Activated CD4-positive, CD25-positive, alpha-beta regulatory T cell (primary cell): ENCODE results near the gene INO80B.
"Not testable (repeated sequence)": the region's sequence is repeated elsewhere in the genome, so short reads cannot be mapped to it uniquely, and the experiment has no call there.

ENCODE experiments used
- DNase-seq, 4 experiments: peaks; one replicate each; lab custom pipeline; 2025; lab: John Stamatoyannopoulos, UW

Gene INO80B

DNA sequence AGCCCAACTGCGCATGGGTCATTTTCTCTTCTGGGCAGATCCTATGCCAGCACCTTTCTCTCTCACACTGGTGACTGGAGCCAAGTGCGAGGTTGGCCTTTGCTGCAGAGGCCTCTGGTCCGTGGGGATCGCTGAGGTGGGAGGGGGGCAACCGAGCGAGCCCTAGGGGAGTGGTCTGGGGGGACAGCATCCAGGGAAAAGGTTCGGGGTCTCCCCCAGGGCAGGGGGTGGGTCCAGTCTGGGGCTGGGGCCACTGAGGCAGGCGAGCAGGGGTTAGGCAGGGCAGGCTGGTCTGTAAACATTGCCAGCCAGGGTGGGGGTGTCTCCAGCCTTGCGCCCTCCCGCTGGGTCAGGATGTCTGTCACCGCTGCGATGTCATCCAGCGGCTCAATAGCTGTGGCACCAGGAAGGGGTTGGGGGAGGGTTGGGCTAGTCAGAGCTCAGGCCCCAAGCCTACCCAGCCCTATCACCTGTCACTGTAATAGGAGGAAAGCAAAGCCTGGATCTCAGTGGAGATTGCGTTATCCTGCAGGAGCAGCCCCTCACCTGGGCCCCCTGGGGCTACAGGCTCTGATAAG lies 28.6 kb upstream of the INO80B start:
- no peak for DNase-seq

DNA sequence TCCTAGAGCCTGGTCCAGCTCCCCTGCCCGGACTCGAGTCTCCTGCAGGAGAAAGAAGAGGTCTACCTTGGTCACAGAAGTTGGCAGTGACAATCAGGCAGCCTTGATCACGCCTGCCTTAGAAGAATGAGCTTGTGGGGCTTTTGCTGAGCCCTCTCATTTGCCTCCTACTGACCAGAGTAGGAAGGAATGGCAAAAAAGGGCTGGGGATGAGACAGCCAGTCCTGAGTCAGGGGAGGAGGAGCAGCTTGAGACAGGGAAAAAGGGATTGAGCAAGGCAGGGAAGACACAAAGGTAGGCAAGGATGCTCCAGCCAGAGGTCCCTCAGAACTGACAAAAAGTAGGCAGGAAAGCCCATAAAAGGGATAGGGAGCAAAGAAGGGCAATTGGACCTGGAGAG lies 27.3 kb upstream of the INO80B start:
- DNase-seq: no peak

DNA sequence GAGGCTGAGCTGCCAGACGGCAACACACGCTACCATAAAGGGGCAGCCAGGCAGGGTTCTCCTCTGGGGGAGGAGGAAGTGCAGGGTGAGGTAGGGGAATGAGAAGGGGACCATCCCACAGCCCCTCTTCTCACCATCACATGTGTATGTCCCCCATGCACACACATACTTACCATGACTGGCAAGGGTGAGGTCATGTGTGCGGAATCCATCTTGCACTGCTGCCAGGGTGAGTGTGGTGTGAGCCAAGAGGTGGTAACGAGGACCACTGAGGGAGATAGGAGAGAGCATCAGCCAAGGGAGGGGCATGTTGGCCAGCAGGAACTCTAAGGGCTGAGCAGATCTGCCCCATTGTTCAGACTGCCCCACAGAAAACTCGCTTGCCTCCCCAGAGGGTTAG lies 26.2 kb upstream of the INO80B start:
- DNase-seq: no peak

DNA sequence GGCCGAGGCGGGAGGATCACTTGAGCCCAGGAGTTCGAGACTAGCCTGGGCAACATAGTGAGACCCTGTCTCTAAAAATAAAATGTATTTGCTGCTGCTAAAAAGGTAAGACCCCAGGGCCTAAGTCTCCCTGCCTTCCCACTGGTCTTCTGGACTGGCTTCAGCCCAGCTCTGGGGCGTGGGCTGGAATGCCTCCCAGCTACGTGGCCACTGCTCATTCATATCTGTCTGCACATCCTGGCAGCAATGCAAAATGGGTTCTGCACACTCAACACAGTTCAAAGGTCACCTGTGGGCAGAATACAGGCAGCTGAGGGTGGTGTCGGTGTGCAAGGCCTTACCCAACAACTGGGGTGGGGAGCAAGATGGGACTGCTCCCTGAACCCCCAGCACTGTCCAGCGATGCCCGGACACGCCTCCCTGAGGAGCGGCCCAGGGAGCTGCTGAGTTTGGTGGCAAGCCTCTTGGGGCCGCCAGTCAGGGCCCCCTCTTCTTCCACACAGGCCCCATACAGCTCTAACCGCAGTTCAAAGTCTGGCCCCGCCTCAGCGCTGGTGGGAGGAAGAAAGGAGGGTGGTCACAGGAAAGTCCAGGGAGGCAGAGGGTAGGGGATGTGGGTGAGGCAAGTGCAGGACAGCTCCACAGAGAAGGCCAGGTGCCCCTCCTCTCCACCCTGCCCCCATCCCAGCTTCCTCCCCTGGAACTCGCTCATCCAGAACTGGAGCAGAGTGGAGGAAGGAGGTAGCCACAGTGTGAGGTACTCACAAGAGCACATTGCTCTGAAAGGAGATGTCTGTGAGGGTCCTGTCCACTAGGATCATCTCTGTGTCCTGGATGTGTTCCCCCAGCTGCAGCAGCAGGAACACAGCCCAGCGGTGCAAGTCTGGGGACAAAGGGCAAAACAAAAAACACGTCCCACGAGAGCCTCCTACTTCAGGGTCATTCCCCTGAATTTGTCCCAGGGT lies 25.1 kb upstream of the INO80B start:
- no peak for DNase-seq

DNA sequence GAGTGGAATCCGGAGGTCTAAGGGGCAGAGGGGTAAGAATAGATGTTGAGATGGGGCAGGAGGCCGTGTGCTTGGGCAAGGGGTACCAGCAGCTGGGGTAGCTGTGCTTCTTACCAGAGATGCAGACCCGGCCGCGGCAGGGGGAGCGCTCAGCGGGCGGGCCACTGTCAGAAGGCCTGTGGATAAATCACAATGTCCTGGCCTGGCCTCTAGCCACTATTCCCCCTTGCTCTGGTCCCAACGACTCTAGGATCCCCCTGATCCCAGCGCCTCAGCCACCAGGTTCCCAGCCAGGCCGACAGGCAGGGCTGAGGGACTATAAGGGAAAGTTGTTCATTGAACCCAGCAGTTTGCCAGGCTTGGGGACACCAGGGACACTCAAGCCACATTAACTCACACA lies 24.4 kb upstream of the INO80B start:
- no peak for DNase-seq

DNA sequence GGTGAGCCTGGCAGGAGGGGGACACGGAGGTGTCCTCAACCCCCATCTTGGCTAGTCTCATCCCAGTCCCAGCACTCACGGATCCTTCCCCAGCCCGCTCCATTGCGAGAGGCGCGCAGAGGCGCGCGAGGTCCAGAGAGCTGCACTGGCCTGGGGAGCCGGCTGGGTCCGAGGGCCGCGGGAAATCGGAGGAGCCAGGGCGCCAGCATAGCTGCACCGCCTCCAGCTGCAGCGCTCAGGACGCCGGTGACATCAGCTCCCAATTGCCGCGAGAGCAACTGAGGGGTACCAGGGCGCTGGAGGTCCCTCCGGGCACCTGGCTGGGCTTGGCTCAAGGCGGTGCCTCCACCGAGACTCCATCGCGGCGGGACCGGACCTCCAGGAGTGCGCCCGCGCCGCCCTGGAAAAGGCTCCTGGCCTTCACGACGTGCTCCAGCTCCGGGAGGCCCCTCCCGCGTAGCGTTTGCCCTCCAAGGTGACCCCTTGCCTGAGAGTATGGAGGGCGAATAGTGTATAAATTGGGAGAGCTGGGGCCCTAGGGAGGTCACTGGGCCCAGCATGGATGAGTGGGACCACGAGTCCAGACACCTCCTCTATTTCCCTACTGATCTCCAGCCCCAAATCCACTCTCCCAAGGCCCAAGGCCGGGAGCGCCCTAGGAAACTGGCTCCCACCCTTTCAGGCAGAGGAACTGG lies 18.6 kb upstream of the INO80B start:
- no peak for DNase-seq

DNA sequence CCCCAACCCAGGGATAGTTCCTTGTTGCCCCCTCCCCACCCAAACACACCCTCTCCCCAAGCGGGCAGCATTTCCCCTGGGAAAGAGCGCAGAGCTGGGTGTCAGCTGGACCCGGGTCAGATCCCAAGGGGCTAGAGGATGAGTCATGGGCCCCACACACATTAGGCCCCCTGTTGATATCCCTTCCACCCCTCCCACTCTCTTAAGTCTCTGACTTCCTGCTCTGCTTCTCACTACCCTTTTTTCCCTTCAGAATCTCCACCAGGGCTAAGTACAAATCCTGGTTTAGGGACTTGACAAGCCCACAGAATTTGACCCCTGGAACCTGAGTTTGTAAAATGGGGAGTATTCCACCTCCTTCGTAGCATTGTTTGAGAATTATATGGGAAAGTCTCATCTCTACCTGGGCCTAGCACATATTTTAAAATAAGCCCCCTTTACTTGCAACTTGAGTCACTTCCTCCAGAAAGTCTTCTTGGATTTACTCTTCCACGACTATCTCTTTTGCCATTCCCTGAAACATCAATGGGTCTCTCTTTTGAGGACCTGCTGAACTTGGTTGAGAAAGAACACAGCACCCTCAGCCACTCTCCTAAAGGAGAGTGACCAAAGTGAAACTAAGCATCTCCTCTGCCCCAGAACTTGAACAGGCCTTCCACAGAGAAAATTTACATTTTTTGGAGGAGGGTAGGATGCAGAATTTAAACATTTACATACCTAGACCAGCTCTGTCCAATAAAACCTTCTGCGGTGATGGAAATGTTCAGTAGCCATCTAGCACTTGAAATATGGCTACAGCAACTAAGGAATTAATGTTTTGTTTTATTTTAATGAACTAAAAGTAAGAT lies 17.8 kb upstream of the INO80B start:
- no peak for DNase-seq

DNA sequence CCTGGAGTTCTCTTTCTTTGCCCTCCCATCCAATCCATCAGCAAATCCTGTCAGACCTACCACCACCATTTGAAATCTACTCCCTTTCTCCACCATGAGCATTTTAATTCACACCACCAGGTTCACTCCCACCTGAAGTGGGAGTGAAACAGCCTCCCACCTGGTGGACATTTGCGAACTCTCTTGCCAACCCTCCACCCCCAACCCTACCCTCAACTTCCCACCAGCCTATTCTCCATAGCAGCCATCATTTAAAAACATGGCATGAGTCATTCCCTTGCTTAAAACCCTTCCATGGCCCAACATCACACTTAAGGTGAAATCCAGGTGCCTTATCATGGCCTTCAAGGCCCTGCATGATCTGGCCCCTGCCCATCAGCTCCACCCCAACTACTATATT lies 16.6 kb upstream of the INO80B start:
- DNase-seq: no peak

DNA sequence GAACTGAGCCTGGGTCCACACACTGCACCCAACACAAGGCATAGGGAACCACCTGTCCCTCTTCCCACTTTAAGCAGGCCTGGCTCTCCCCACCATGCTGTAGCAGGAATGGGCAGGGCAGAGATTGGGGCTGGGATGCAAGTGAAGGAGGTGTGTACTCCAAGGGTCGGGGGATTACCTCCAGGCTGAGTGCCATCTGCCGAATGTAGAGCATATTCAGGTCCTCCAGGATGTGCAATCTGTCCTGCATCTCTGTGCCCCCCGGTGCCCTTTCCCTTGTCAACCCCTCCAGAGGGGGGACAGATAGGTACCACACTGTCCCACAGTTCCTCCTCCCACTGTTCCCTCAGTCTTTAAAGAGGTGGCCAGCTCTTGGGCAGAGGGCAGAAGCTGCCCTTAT lies 15.5 kb upstream of the INO80B start:
- no peak for DNase-seq

DNA sequence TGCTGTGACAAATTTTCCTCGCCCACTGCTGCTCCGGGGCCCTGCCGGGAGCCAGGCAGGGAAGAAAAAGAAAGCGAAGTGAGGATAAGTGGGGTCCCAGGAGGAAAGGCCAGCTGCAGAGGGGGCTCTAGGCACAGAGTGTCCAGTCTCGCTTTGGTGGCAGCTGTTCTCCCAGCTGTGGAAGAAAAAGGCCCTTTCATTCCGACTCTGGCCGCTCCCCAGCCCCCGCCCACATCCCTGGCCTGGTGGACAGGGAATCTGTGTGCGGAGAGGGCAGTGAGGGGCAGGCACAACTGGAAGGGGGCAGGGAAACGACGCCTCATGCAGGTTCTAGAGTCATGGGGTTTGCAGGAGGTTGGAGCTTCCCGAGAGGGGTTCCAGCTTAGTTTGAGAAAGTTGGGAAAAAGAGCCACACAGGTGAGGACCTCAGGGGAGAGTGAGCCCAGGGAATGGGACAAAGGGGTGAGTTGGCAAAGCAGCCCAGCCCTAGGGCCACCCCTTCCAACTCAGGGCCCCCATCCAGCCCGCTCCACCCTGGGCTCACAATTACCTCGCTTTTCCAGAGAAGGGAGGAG lies 15.0 kb upstream of the INO80B start:
- no peak for DNase-seq

DNA sequence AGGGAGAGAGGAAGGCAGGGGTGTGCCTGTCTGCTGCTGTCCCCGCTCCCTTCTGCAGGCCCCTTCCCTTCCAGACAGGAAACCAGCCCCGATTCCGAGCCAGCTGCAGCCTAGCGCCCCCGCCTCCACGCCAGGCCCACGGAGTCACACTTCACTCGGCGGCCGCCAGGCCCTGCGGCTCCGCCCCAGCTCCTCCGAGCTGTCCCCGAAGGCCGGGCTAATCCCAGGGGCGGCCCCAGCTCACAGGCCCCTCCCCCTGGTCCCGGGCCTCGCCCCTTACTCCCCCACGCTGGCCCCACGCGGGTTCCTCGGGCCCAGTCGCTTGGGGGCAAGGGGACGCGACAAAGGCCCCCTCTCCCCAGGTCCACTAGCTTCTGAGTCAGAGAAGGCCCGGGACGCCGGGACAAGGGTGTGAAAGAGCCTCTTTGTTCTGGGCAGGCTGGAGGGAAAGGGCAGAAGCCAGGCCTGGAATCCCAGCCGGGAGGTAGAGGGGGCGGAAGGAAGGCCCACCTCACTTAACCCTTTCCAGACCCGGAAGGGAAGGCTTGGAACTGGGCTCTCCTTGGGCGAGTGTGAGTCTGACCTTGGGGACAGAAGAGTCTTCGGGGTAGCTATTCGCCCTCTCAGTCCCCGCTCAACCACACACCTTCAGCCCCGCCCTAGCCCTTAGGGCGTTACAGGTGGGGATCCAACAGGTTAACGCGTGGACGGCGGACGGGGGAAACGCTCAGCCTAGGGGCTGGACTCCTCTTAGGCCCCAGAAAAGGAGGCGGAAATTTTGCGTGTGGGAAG lies 14.3 kb upstream of the INO80B start:
- no peak for DNase-seq

DNA sequence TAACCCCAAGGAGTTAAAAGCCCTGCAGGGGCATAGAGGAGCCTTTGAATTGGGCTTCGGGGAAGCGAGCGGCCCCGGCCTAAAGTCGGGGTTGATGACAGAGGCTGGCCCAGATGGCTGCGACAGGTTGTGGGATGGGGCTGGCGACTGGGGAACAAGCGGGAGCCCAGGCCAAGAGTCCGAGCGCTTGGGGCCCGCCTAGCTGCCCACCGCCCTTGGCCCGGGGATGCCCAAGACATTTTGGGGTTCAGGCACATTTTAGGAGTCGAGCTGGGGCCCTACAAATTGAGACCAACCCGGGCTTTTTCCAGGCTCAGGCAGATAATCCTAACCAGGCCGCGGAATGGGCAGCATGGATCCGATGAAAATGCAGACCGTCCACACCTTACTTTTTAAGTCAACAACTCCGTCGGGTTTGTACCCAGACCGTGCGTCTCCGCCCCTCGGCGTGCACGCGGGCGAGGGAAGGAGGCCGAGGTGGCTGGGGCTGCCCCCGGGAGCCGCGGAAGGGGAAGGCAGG lies 13.7 kb upstream of the INO80B start:
- DNase-seq: no peak

DNA sequence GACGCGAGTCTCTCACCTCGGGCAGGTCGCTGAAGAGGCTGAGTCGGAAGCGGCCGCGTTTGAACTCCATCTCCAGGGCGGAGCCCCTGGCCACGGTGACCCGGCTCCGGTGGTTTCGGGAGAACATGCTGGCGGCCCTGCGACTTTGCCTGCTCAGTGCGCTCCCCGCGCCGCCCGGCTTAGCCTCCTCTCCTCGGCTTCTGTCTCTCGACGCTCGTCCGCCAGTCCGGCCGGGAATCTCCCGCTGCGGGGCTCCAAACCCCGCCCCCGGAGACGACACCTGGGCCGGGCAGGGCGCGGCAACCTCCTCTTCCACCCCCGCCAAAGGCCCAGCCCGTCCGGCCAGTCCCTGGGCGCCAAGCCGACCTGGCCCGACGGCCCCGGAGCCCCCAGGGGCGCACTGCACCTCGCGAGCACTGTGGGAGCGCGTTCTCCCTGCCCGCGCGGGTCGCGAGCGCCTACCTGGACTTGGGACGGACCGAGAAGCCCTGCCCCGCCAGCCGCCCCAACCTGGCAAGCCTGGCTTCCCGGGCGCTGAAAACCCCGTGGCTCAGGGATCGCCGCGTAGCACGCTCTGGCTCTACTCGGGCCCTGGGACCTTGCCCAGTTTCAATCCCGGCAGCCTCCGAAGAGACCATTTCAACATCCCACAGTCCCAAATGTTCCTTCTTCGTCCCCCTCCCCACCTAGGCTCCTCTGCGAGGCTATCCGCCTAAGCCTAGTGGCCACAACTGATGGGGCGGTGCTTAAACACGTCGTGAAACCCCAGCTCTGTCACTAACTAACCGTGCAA lies 13.0 kb upstream of the INO80B start, which contains the start of gene RTKN:
Gene RTKN, minus strand, starts transcription at position 248 of the 793 bp plus-strand sequence. Its CDS starts 121 bp downstream, at position 127.
- DNase-seq: no peak

DNA sequence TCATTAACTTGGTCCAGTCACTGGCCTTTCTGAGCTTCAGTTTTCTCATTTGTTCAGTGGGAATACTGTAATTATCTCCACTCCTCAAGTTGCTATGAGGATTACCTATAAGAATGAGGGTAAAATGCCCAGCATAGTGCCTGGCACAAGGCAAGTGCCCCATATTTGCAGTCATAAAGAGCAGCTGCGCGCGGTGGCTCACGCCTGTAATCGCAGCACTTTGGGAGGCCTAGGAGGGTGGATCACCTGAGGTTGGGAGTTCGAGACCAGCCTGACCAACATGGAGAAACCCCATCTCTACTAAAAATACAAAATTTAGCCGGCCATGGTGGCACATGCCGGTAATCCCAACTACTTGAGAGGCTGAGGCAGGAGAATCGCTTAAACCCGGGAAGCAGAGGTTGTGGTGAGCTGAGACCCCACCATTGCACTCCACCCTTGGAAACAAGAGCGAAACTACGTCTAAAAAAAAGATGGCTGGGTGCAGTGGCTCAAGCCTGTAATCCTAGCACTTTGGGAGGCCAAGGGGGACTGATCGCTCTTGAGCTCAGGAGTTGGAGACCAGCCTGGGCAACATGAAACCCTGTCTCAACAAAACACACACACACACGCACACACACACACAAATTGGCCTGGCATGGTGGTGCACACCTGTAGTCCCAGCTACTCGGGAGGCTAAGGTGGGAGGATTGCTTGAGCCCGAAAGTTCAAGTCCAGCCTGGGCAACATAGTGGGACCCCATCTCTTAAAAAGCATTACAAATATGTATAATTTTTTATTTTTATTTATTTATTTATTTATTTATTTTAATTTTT lies 12.2 kb upstream of the INO80B start:
- DNase-seq: not testable (repeated sequence)

DNA sequence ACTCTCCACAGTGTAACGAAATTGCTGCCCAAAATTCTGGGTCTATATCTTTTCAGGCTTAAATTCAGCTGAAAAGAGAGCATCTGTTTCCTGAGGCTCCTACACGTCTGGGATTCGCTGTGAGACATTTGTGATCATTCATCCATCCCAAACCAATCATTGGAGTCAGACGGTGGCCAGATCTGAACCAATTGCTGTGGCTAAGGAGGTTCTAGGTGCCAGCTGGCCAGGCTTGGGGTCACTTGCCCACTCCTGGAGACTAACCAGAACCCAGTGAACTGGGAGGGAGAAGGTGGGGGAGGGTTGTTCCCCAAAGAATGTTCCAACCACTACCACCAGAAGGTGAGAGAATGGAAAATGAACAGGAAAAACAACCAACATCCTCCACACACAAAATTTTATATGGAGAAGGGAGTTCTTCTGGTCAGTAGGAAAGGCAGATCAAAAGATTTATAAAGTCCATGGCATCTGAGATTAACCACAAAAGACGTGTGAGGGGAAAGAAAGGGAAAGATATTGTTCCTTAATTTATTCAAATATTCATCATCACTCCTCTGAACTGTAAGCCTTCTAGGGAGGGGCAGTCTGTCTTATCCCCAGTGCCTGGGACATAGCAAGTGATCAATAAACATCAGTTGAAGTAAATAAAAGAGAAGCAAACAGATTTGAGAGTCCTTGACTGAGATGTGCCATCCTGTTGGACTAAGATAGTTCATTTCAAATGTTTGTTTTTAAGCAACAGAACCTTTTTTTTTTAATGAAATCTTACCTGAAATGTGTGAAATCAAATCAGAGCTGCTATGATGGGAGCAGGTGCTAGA lies 10.2 kb upstream of the INO80B start:
- no peak for DNase-seq

DNA sequence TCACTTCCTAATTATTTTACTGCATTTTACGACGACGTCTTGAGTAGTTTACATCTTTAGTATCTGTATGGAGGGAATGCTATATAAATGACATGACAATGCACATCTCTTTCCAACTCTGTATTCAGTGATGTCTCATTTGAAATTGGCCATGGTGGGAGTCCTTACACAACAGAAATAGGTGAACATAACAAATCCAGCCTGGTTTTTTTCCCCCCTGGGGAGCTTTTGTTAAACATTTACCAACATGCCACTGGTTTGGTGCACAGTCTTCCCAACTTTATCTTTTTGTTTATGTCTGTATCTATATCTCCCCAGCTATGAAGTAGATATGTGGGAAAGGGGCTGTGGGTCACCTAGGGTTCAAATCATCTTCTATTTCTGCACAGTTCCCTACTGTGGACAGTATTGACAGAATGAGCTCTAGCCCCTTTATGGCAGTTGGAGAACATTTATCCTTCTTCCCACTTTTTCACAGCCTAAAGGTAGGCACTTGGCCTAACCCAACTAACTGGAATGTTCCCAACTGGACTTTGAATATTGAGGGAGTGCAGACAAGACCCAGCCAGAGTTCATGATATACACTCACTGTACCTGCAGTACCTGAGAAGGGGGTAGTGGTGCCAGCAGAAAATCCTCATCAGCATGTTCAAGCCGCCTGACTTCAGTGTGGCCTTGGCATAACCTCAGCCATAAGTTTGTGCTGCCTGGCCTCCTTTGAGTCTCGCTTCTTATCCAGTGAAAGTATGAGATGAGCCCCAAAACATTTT lies 7.5 kb upstream of the INO80B start:
- DNase-seq: no peak

DNA sequence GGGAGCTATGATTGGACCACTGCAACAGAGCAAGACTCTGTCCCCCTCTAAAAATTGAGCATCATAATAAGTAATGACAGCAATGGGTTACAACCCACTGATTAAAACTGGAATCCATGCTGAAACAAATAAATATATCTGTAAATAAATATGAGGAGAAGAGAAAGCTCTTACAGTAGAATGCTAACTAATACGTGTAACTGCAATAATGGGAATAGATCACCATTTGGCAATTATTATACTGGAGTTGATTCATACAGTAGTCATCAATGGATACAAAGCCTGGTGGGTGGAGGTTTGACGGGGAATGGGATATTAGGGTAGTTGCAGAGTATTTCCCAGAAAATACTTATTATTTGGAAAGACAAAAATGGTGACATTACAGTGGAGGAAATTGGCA lies 6.1 kb upstream of the INO80B start:
- no peak for DNase-seq
